Measurements from ENCODE around the gene VIT.

DNA sequence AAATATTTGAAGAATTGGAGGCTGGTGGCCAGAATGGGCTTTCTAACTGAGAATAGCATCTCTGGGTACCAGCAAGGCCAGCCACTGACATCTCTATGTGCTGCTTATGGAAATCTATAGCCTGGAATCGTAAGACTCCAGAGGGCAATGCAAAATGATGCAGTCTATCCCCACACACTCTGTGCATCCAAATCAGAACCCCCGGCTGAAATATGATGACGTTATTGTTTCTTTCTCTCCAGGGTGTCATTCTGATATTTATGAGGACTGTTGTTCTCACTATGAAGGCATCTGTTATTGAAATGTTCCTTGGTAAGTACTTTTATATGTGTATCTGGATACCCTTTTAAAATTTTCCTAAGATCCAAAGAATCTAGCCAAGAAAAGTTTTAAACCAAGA, 19.6 kb downstream of the VIT start:
- TF ChIP-seq, protein P1, sequence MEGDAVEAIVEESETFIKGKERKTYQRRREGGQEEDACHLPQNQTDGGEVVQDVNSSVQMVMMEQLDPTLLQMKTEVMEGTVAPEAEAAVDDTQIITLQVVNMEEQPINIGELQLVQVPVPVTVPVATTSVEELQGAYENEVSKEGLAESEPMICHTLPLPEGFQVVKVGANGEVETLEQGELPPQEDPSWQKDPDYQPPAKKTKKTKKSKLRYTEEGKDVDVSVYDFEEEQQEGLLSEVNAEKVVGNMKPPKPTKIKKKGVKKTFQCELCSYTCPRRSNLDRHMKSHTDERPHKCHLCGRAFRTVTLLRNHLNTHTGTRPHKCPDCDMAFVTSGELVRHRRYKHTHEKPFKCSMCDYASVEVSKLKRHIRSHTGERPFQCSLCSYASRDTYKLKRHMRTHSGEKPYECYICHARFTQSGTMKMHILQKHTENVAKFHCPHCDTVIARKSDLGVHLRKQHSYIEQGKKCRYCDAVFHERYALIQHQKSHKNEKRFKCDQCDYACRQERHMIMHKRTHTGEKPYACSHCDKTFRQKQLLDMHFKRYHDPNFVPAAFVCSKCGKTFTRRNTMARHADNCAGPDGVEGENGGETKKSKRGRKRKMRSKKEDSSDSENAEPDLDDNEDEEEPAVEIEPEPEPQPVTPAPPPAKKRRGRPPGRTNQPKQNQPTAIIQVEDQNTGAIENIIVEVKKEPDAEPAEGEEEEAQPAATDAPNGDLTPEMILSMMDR (IDR thresholded peaks at IDR 0.05) = no peak
- TF ChIP-seq POLR2A (IDR thresholded peaks at IDR 0.05) = no peak
